Activated CD4-positive, alpha-beta T cell treated with anti-CD3 and anti-CD28 coated beads, Interleukin-2, amount 50 U/mL, for 1 hour (primary cell): Measurements from ENCODE around the gene EDARADD.

Experiments
- DNase-seq: peaks from one replicate; pipeline ENCODE4 v3.0.0-alpha.2; 2020

Gene EDARADD

GRCh38 chr1:236520445-236521005 lies 126.4 kb downstream of the EDARADD start:
- no peak for DNase-seq

- no peak for DNase-seq
Observed at GRCh38 chr1:236522937-236523703, 129.0 kb downstream of the EDARADD start.

GRCh38 chr1:236523704-236524141 lies 129.6 kb downstream of the EDARADD start, which contains the start of gene LGALS8:
TSS of gene LGALS8 (plus strand) at chr1:236523982. CDS start at chr1:236526071, 2,089 bp downstream.
- peak; percentile 82 for DNase-seq

- peak; percentile 34 for DNase-seq
Observed at GRCh38 chr1:236524142-236524894, 130.2 kb downstream of the EDARADD start.

- DNase-seq = no peak
Observed at GRCh38 chr1:236524895-236525184, 130.8 kb downstream of the EDARADD start.

GRCh38 chr1:236526079-236526478 lies 132.0 kb downstream of the EDARADD start:
- no peak for DNase-seq

GRCh38 chr1:236530286-236530685 lies 136.2 kb downstream of the EDARADD start:
- no peak for DNase-seq

- no peak for DNase-seq
Observed at GRCh38 chr1:236530959-236531358, 136.9 kb downstream of the EDARADD start.

GRCh38 chr1:236532850-236533249 lies 138.8 kb downstream of the EDARADD start:
- no peak for DNase-seq

- DNase-seq = peak; percentile 12
Observed at GRCh38 chr1:236534151-236534651, 140.1 kb downstream of the EDARADD start.
